Measurements from ENCODE around the gene CLIP1.
"Not testable (repeated sequence)": the region's sequence is repeated elsewhere in the genome, so short reads cannot be mapped to it uniquely, and the experiment has no call there.

DNA sequence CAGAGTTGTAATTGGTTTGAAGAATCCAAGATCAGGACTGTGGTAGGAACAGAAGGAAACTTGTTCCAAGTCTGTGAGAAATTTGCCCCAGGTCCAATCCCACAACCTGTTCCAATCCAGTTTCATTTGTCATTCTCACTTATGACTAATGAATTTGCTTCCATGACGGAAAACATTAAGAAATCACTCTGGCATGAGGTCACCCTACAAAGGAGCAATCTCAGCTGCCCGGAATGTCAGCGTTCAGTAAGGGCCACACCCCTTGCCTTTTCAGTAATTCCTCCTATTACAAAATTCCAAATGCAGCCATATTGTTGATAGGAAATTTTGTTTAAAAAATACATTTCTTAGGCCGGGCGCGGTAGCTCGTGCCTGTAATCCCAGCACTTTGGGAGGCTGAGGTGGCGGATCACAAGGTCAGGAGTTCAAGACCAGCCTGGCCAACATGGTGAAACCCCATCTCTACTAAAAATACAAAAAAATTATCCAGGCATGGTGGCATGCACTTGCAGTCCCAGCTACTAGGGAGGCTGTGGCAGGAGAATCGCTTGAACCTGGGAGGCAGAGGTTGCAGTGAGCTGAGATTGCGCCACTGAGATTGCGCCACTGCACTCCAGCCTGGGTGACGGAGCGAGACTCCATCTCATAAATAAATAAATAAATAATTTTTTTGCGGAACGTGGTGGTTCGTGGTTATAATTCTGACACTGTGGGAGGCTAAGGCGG is 42.0 kb upstream of the CLIP1 start:
- TF ChIP-seq, protein P1, sequence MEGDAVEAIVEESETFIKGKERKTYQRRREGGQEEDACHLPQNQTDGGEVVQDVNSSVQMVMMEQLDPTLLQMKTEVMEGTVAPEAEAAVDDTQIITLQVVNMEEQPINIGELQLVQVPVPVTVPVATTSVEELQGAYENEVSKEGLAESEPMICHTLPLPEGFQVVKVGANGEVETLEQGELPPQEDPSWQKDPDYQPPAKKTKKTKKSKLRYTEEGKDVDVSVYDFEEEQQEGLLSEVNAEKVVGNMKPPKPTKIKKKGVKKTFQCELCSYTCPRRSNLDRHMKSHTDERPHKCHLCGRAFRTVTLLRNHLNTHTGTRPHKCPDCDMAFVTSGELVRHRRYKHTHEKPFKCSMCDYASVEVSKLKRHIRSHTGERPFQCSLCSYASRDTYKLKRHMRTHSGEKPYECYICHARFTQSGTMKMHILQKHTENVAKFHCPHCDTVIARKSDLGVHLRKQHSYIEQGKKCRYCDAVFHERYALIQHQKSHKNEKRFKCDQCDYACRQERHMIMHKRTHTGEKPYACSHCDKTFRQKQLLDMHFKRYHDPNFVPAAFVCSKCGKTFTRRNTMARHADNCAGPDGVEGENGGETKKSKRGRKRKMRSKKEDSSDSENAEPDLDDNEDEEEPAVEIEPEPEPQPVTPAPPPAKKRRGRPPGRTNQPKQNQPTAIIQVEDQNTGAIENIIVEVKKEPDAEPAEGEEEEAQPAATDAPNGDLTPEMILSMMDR (IDR thresholded peaks at IDR 0.05): not testable (repeated sequence)
- not testable (repeated sequence) for TF ChIP-seq POLR2A (IDR thresholded peaks at IDR 0.05)
